ENCODE results near the gene S100A14.

Gene S100A14

GRCh38 chr1:153652805-153653500 is 36.8 kb upstream of the S100A14 start:
- Histone ChIP-seq H3K36me3 (ENCODE audit: insufficient read depth) (no peaks in the 10 kb centered on the region), H2AFZ (ENCODE audit: low read depth) (no peak overlapping the region), H3K4me2 (no peak overlapping the region), H3K4me1 (ENCODE audit: low read depth, poor library complexity, severe bottlenecking) (peaks cover 7% of the 10 kb centered on the region), H3K9ac (no peak overlapping the region), H3K4me3 (IDR thresholded peaks at IDR 0.05; ENCODE audit: insufficient read depth, low read depth, low read length) (no peak overlapping the region), H3K27me3 (ENCODE audit: insufficient read depth, low read depth) (no peaks in the 10 kb centered on the region), H3K79me2 (ENCODE audit: insufficient read depth, low read depth) (no peaks in the 10 kb centered on the region), H4K20me1 (ENCODE audit: insufficient read depth) (no peaks in the 10 kb centered on the region), H3K27ac (no peak overlapping the region)
- no peak for TF ChIP-seq CTCF (conservative IDR thresholded peaks at IDR 0.05; ENCODE audit: low read depth, low read length)

GRCh38 chr1:153651771-153652170 is 35.6 kb upstream of the S100A14 start:
- H2AFZ ChIP-seq (ENCODE audit: low read depth) = no peak overlapping the region
- H3K79me2 ChIP-seq (ENCODE audit: insufficient read depth, low read depth) = no peaks in the 10 kb centered on the region
- no peak overlapping the region for H3K9ac ChIP-seq
- no peaks in the 10 kb centered on the region for H3K27me3 ChIP-seq (ENCODE audit: insufficient read depth, low read depth)
- no peaks in the 10 kb centered on the region for H4K20me1 ChIP-seq (ENCODE audit: insufficient read depth)
- H3K27ac ChIP-seq = no peak overlapping the region
- H3K4me2 ChIP-seq = no peak overlapping the region
- no peaks in the 10 kb centered on the region for H3K36me3 ChIP-seq (ENCODE audit: insufficient read depth)
- no peak for TF ChIP-seq CTCF (conservative IDR thresholded peaks at IDR 0.05; ENCODE audit: low read depth, low read length)
- peaks cover 5% of the 10 kb centered on the region for H3K4me1 ChIP-seq (ENCODE audit: low read depth, poor library complexity, severe bottlenecking)
- no peak overlapping the region for H3K4me3 ChIP-seq (IDR thresholded peaks at IDR 0.05; ENCODE audit: insufficient read depth, low read depth, low read length)

- no peak overlapping the region for H3K4me3 ChIP-seq (IDR thresholded peaks at IDR 0.05; ENCODE audit: insufficient read depth, low read depth, low read length)
- no peak; the same call in 1 of the 2 replicates for TF ChIP-seq CTCF (conservative IDR thresholded peaks at IDR 0.05; ENCODE audit: low read depth, low read length)
- no peaks in the 10 kb centered on the region for H3K79me2 ChIP-seq (ENCODE audit: insufficient read depth, low read depth)
- H4K20me1 ChIP-seq (ENCODE audit: insufficient read depth) = no peaks in the 10 kb centered on the region
- H3K4me2 ChIP-seq = no peak overlapping the region
- H3K27ac ChIP-seq = no peak overlapping the region; the same call in 1 of the 2 replicates
- H3K9ac ChIP-seq = no peak overlapping the region
- peaks cover 11% of the 10 kb centered on the region for H3K36me3 ChIP-seq (ENCODE audit: insufficient read depth)
- H3K27me3 ChIP-seq (ENCODE audit: insufficient read depth, low read depth) = no peaks in the 10 kb centered on the region
- no peak overlapping the region for H2AFZ ChIP-seq (ENCODE audit: low read depth)
- H3K4me1 ChIP-seq (ENCODE audit: low read depth, poor library complexity, severe bottlenecking) = peaks cover 5% of the 10 kb centered on the region
Observed at GRCh38 chr1:153649863-153650235, 33.7 kb upstream of the S100A14 start.

GRCh38 chr1:153649137-153649862 is 33.2 kb upstream of the S100A14 start:
- no peak overlapping the region; the same call in 1 of the 2 replicates for H3K27ac ChIP-seq

More at GRCh38 chr1:153649137-153649862, 33.2 kb upstream of the S100A14 start:
- H3K4me2 ChIP-seq = no peak overlapping the region
- H3K36me3 ChIP-seq (ENCODE audit: insufficient read depth) = peaks cover 16% of the 10 kb centered on the region
- H3K4me1 ChIP-seq (ENCODE audit: low read depth, poor library complexity, severe bottlenecking) = peaks cover 5% of the 10 kb centered on the region
- no peak overlapping the region for H2AFZ ChIP-seq (ENCODE audit: low read depth)
- H3K9ac ChIP-seq = no peak overlapping the region
- H4K20me1 ChIP-seq (ENCODE audit: insufficient read depth) = no peaks in the 10 kb centered on the region
- no peak; the same call in 1 of the 2 replicates for TF ChIP-seq CTCF (conservative IDR thresholded peaks at IDR 0.05; ENCODE audit: low read depth, low read length)
- H3K79me2 ChIP-seq (ENCODE audit: insufficient read depth, low read depth) = no peaks in the 10 kb centered on the region
- no peaks in the 10 kb centered on the region for H3K27me3 ChIP-seq (ENCODE audit: insufficient read depth, low read depth)
- H3K4me3 ChIP-seq (IDR thresholded peaks at IDR 0.05; ENCODE audit: insufficient read depth, low read depth, low read length) = no peak overlapping the region
